Tibial artery (tissue), 4 donors: ENCODE data around the gene FNIP1.

Experiments
- DNase-seq, 2 donors: peaks; one replicate each; pipeline ENCODE4 v3.0.0-alpha.2; 2019
- H3K27ac ChIP-seq, 2 donors: fragments of 200-600 bp; sonication (generic) in 1 of 2; 1 replicate in 1 of 2; 2 replicates in 1 of 2; pipeline ENCODE4 v1.5.1; 2018 to 2019; ENCODE audit warnings: mild to moderate bottlenecking in 1 of 2
- H3K27me3 ChIP-seq, 2 donors: fragments of 200-600 bp; sonication (generic) in 1 of 2; one replicate each; pipeline versions ENCODE4 v1.5.1 to v1.6.0; 2016 to 2019
- H3K36me3 ChIP-seq, 3 donors: fragments of 200-600 bp; sonication (generic) in 2 of 3; one replicate each; pipeline ENCODE4 v1.5.1; 2016 to 2019; ENCODE audit warnings: mild to moderate bottlenecking in 2 of 3
- H3K4me1 ChIP-seq, 4 donors: fragments of 200-600 bp; sonication (generic) in 2 of 4; 1 replicate in 3 of 4; 2 replicates in 1 of 4; pipeline ENCODE4 v1.5.1; 2016 to 2019
- H3K4me3 ChIP-seq, 2 donors: fragments of 200-600 bp; sonication (generic) in 1 of 2; 1 replicate in 1 of 2; 2 replicates in 1 of 2; pipeline ENCODE4 v1.5.1; 2018 to 2019; ENCODE audit warnings: mild to moderate bottlenecking in 2 of 2
- H3K9me3 ChIP-seq, 3 donors: fragments of 200-600 bp; sonication (generic) in 1 of 3; one replicate each; pipeline ENCODE4 v1.5.1; 2016 to 2019
- CTCF ChIP-seq, 2 experiments: fragments of 200-600 bp in 1 of 2; fragments of 450-650 bp in 1 of 2; IDR thresholded peaks; one replicate each; pipeline ENCODE4 v1.5.1; 2017 to 2019; ENCODE audit warnings: antibody characterized with exemption in 2 of 2, mild to moderate bottlenecking in 1 of 2, moderate library complexity in 1 of 2
- intact Hi-C: fragments of 100-400 bp; cut with DNase I; formaldehyde crosslinking; loops from one replicate; pipeline ENCODE4 v1.15.0; 2023; ENCODE audit warnings: low total_unique reads

The FNIP1 gene

DNA sequence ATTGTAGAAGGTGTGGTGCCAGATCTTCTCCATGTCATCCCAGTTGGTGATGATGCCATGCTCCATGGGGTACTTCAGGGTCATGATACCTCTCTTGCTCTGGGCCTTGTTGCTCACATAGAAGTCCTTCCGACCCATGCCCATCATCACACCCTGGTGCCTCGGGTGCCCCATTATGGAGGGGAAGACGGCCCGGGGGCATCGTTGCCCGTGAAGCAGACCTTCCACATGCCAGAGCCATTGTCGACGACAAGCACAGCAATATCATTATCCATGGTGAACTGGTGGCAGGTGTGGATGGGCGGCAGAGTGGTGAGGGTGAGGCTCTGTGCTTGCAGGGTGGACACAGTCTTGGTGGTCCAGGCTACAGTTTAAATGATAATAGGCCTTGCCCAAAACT, 137.0 kb downstream of the FNIP1 start:
- H3K4me3 ChIP-seq, result no peak overlapping the region
- no peaks in the 10 kb centered on the region for H3K27me3 ChIP-seq
- no peak for DNase-seq
- no peak overlapping the region for H3K27ac ChIP-seq
- peaks cover 30 to 44% (median 44%) of the 10 kb centered on the region in 3 donors for H3K36me3 ChIP-seq
- TF ChIP-seq CTCF (IDR thresholded peaks at IDR 0.05), result no peak
- intact Hi-C loops, result no loop called here
- peaks cover 0 to 12% (median 0%) of the 10 kb centered on the region in 3 donors for H3K9me3 ChIP-seq
- peaks cover 0 to 10% (median 0%) of the 10 kb centered on the region in 4 donors for H3K4me1 ChIP-seq

DNA sequence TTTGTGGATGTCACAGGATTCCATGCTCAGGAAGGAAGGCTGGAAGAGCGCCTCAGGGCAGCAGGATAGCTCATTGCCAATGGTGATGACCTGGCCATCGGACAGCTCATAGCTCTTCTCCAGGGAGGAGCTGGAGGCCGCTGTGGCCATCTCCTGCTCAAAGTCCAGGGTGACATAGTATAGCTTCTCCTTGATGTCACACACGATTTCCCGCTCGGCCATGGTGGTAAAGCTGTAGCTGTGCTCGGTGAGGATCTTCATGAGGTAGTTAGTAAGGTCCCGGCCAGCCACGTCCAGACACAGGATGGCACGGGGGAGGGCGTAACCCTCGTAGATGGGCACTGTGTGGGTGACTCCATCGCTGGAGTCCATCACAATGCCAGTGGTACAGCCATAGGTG, 137.5 kb downstream of the FNIP1 start:
- TF ChIP-seq CTCF (IDR thresholded peaks at IDR 0.05), result no peak
- no peak overlapping the region for H3K27ac ChIP-seq
- intact Hi-C loops, result no loop called here
- H3K36me3 ChIP-seq, result peaks cover 30 to 49% (median 47%) of the 10 kb centered on the region in 3 donors
- DNase-seq, result no peak
- H3K4me3 ChIP-seq, result no peak overlapping the region
- peaks cover 0 to 10% (median 0%) of the 10 kb centered on the region in 4 donors for H3K4me1 ChIP-seq
- no peaks in the 10 kb centered on the region for H3K27me3 ChIP-seq
- H3K9me3 ChIP-seq, result peaks cover 0 to 12% (median 0%) of the 10 kb centered on the region in 3 donors

GRCh38 chr5:131654776-131655175, 142.0 kb downstream of the FNIP1 start:
- intact Hi-C loops, result no loop called here
- Histone ChIP-seq H3K4me3 (no peak overlapping the region), H3K4me1 (peaks cover 0 to 10% (median 0%) of the 10 kb centered on the region in 4 donors), H3K27ac (no peak overlapping the region), H3K9me3 (peaks cover 0 to under 1% (median 0%) of the 10 kb centered on the region in 3 donors), H3K36me3 (peaks cover 37 to 59% (median 48%) of the 10 kb centered on the region in 3 donors), H3K27me3 (no peaks in the 10 kb centered on the region)
- TF ChIP-seq CTCF (IDR thresholded peaks at IDR 0.05), result no peak
- DNase-seq, result no peak

DNA sequence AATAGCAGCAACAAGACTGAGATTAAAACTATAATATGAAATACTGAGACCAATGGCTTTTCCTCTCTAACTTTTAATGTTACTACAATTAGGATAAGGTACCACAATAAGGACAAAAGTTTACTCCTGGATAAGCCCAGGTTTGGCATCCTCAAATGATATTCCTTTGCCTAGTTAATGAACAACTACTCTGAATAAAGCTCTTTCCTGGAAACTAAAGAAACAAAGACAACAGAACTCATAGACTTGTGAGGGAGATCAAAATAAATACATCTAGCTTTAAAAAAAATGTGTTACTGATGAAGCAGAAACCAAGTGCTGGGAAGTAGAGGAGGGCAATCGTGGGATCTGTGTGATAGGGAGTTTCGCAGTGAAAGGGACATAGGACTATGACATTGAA, 142.5 kb downstream of the FNIP1 start:
- no peak for DNase-seq
- Histone ChIP-seq H3K4me1 (peaks cover 0 to 10% (median 0%) of the 10 kb centered on the region in 4 donors), H3K36me3 (peaks cover 33 to 57% (median 43%) of the 10 kb centered on the region in 3 donors), H3K9me3 (no peaks in the 10 kb centered on the region), H3K4me3 (no peak overlapping the region), H3K27ac (no peak overlapping the region), H3K27me3 (no peaks in the 10 kb centered on the region)
- no peak for TF ChIP-seq CTCF (IDR thresholded peaks at IDR 0.05)
- intact Hi-C loops, result no loop called here

DNA sequence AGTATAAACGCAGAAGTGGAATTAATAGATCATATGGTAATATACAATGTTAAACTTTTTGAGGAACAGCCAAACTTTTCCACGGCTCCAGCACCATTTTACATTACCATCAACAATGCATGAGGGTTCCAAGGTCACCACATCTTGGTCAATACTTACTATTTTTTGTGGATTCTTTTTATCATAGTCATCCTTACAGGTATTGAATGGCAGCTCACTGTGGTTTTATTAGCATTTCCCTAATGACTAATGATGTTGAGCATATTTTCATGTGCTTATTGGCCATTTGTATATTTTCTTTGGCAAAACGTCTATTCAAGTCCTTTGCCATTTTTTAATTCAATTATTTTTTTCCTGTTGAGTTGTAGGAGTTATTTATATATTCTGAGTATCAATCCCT, 147.7 kb downstream of the FNIP1 start:
- intact Hi-C loops, result no loop called here
- Histone ChIP-seq H3K4me3 (no peak overlapping the region), H3K9me3 (no peaks in the 10 kb centered on the region), H3K4me1 (no peaks in the 10 kb centered on the region), H3K27me3 (no peaks in the 10 kb centered on the region), H3K27ac (no peak overlapping the region), H3K36me3 (peaks cover 36 to 81% (median 75%) of the 10 kb centered on the region in 3 donors)
- no peak for DNase-seq
- no peak for TF ChIP-seq CTCF (IDR thresholded peaks at IDR 0.05)
